Natural killer cell (primary cell): ENCODE measurements around the gene NDP. TPM values are rescaled to one million over a fixed set of nuclear protein-coding genes. Genes with fewer than 3 reads are reported as not detected.

Source experiments
- ATAC-seq, 3 donors: fragments of 150-1000 bp in 2 of 3; fragments of 200-7000 bp in 1 of 3; cut with Tn5 transposase; 1 replicate in 1 of 3; 2 replicates in 2 of 3; pipeline ENCODE4 v1.10.0; 2021; ENCODE audit warnings: mild to moderate bottlenecking in 2 of 3, moderate library complexity in 2 of 3
- DNase-seq, 2 donors: peaks; one replicate each; pipeline versions ENCODE4 v3.0.0 to v3.0.0-alpha.2; 2013 to 2021; ENCODE audit warnings: mixed read lengths in 1 of 2
- H3K27ac ChIP-seq: one replicate; pipeline ENCODE4 v1.5.1; 2013; ENCODE audit warnings: mild to moderate bottlenecking, low read length
- H3K27me3 ChIP-seq: one replicate; pipeline ENCODE4 v1.6.1; 2013; ENCODE audit warnings: low read length; ENCODE audit not compliant: control insufficient read depth, insufficient read depth
- H3K36me3 ChIP-seq: one replicate; pipeline ENCODE4 v1.6.1; 2013; ENCODE audit warnings: low read length; ENCODE audit not compliant: control insufficient read depth, insufficient read depth
- H3K4me1 ChIP-seq: one replicate; pipeline ENCODE4 v1.6.1; 2013; ENCODE audit warnings: low read length; ENCODE audit not compliant: control insufficient read depth, insufficient read depth
- H3K4me3 ChIP-seq: one replicate; pipeline ENCODE4 v1.5.1; 2013; ENCODE audit warnings: low read length
- H3K9me3 ChIP-seq: one replicate; pipeline ENCODE4 v1.6.1; 2013; ENCODE audit warnings: low read length; ENCODE audit not compliant: control insufficient read depth, insufficient read depth
- H3K27ac Mint-ChIP-seq, 2 donors: one replicate each; pipeline ENCODE4 v1.8.0; 2022; ENCODE audit warnings: mild to moderate bottlenecking in 2 of 2, mixed read lengths in 2 of 2, moderate library complexity in 1 of 2
- H3K27me3 Mint-ChIP-seq, 2 donors: one replicate each; pipeline ENCODE4 v1.8.0; 2022; ENCODE audit warnings: low read depth in 2 of 2, mixed read lengths in 2 of 2
- H3K36me3 Mint-ChIP-seq: one replicate; pipeline ENCODE4 v1.8.0; 2022; ENCODE audit warnings: mixed read lengths
- H3K4me1 Mint-ChIP-seq, 2 donors: one replicate each; pipeline ENCODE4 v1.8.0; 2022; ENCODE audit warnings: mixed read lengths in 2 of 2
- H3K4me3 Mint-ChIP-seq: one replicate; pipeline ENCODE4 v1.8.0; 2022; ENCODE audit warnings: mild to moderate bottlenecking, moderate library complexity, mixed read lengths
- H3K9me3 Mint-ChIP-seq, 2 donors: one replicate each; pipeline ENCODE4 v1.8.0; 2022; ENCODE audit warnings: mixed read lengths in 2 of 2
- CTCF ChIP-seq: fragments of 200-600 bp; IDR thresholded peaks from one replicate; pipeline ENCODE4 v1.8.0; 2022; ENCODE audit warnings: antibody characterized with exemption
- WGBS: methylation state at CpG from one replicate; pipeline ENCODE4 v1.1.7; 2013; ENCODE audit warnings: missing lambda C conversion rate; ENCODE audit not compliant: insufficient coverage; 5-methylcytosine and 5-hydroxymethylcytosine counted together
- intact Hi-C: fragments of 100-400 bp; cut with micrococcal nuclease; formaldehyde crosslinking; loops from one replicate; pipeline ENCODE4 v1.14.2; 2022
- total RNA-seq, 4 donors: library from RNA; stranded (reverse); fragments of 120-200 nt in 1 of 4; gene quantifications; one replicate each; pipeline versions ENCODE4 v1.2.3 to v1.2.4, GENCODE V29; 2013 to 2022

NDP gene
- total RNA-seq, 3 donors from 2014 or later (not counting 1 experiment from before 2014, with no cell fraction given), result not detected

DNA sequence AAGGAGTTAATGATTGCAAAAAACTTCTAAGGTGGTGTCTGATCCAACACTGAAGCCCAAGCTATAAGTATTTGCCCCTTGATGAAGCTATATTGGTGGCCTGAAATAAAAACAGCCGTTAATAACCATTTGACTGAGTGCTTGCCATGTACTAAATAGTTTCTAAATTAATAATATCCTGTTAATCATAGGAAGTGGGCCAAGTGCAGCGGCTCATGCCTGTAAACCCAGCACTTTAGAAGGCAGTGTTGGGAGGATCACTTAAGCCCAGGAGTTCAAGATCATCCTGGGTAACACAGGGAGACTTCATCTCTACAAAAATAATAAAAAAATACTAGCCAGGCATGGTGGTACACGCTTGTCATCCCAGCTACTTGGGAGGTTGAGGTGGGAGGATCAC, 8.3 kb downstream of the NDP start:
- Histone ChIP-seq H3K27me3 (no peaks in the 10 kb centered on the region), H3K9me3 (no peaks in the 10 kb centered on the region), H3K36me3 (no peaks in the 10 kb centered on the region), H3K27ac (no peak overlapping the region), H3K4me1 (no peaks in the 10 kb centered on the region), H3K4me3 (no peak overlapping the region)
- H3K4me3 Mint-ChIP-seq, result no peak overlapping the region
- no peak for TF ChIP-seq CTCF
- H3K27ac Mint-ChIP-seq, result no peak overlapping the region
- H3K9me3 Mint-ChIP-seq, result no peaks in the 10 kb centered on the region
- WGBS, result 43% methylated on average over 1 of the region's 3 CpGs
- DNase-seq (no peak), ATAC-seq (no peak)
- peaks cover 7 to 14% of the 10 kb centered on the region in 2 donors for H3K27me3 Mint-ChIP-seq
- no peaks in the 10 kb centered on the region for H3K36me3 Mint-ChIP-seq
- H3K4me1 Mint-ChIP-seq, result no peaks in the 10 kb centered on the region
- intact Hi-C loops, result no loop called here

DNA sequence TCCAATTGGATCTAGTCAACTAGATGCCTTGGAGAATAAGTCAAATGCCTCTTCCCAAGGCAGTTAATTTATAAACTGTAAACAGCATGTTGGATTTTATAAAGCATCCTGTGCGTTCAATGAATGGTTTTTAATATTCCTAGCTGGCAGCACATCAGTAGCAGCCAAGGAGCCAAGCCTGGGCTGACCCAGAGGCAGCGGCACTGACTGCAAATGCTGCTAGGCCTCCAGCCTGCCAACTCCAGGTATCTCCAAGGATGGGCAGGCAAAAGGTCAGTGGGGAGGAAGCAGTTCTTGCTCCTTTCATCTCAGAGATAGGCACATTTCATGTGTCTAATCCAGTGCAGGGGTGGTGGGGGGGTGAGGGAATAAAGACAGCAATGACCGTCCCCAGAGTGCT, 9.5 kb downstream of the NDP start:
- H3K9me3 Mint-ChIP-seq, result no peaks in the 10 kb centered on the region
- TF ChIP-seq CTCF, result no peak
- no peaks in the 10 kb centered on the region for H3K36me3 Mint-ChIP-seq
- H3K27ac Mint-ChIP-seq, result no peak overlapping the region
- peaks cover 7 to 15% of the 10 kb centered on the region in 2 donors for H3K27me3 Mint-ChIP-seq
- intact Hi-C loops, result no loop called here
- Histone ChIP-seq H3K27ac (no peak overlapping the region), H3K27me3 (no peaks in the 10 kb centered on the region), H3K4me1 (no peaks in the 10 kb centered on the region), H3K4me3 (no peak overlapping the region), H3K36me3 (no peaks in the 10 kb centered on the region), H3K9me3 (no peaks in the 10 kb centered on the region)
- ATAC-seq (no peak), DNase-seq (no peak)
- no peak overlapping the region for H3K4me3 Mint-ChIP-seq
- peaks cover under 1% of the 10 kb centered on the region in 2 donors for H3K4me1 Mint-ChIP-seq
- 94% methylated on average over 3 of the region's 3 CpGs for WGBS

DNA sequence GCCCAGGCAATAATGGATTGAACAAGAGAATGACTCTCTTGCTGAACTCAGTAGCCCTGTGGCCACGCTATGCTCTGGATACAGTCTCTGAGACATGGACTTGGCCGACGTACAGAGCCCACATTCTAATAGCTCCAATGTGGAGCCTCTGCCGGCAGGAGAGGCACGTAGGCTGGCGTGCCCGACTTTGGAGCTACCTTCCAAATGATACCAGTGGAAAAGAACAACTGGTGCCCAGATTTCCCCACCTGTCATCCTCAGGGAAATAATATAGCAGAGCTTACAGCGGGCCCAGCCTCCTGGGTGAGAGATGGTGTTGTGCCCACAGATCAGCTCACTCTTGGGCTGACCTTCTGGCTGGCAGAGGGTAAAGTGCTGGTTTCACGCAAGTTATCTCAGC, 10.6 kb downstream of the NDP start:
- H3K9me3 Mint-ChIP-seq, result no peaks in the 10 kb centered on the region
- H3K27me3 Mint-ChIP-seq, result peaks cover 6 to 24% of the 10 kb centered on the region in 2 donors
- 96% methylated on average over 9 of the region's 9 CpGs for WGBS

More for the DNA sequence above, 10.6 kb downstream of the NDP start:
- Mint-ChIP-seq H3K4me3 (no peak overlapping the region), H3K27ac (no peak overlapping the region), H3K4me1 (peaks cover 5 to 7% of the 10 kb centered on the region in 2 donors), H3K36me3 (no peaks in the 10 kb centered on the region)
- no peak overlapping the region for H3K27ac ChIP-seq
- H3K4me3 ChIP-seq, result no peak overlapping the region
- H3K4me1 ChIP-seq, result no peaks in the 10 kb centered on the region
- no peak for DNase-seq
- H3K27me3 ChIP-seq, result no peaks in the 10 kb centered on the region
- ATAC-seq, result no peak
- TF ChIP-seq CTCF, result no peak
- H3K9me3 ChIP-seq, result no peaks in the 10 kb centered on the region
- intact Hi-C loops, result no loop called here
- H3K36me3 ChIP-seq, result no peaks in the 10 kb centered on the region
